Head of caudate nucleus (tissue), 42 donors: ENCODE measurements around the gene C3orf33.

Source experiments
- DNase-seq, 42 donors: peaks; one replicate each; pipeline versions ENCODE4 v3.0.0 to v3.0.0-alpha.2; 2020 to 2021; ENCODE audit warnings: mixed read lengths in 7 of 42
- intact Hi-C: fragments of 100-400 bp; cut with DNase I; formaldehyde crosslinking; loops from one replicate; pipeline ENCODE4 v1.15.0; 2022

Gene C3orf33

GRCh38 chr3:155792532-155792931 is 13.5 kb downstream of the C3orf33 start:
- intact Hi-C loops: no loop called here
- no peak for DNase-seq

GRCh38 chr3:155791190-155791589 is 14.9 kb downstream of the C3orf33 start:
- intact Hi-C loops: no loop called here
- DNase-seq: no peak

DNA sequence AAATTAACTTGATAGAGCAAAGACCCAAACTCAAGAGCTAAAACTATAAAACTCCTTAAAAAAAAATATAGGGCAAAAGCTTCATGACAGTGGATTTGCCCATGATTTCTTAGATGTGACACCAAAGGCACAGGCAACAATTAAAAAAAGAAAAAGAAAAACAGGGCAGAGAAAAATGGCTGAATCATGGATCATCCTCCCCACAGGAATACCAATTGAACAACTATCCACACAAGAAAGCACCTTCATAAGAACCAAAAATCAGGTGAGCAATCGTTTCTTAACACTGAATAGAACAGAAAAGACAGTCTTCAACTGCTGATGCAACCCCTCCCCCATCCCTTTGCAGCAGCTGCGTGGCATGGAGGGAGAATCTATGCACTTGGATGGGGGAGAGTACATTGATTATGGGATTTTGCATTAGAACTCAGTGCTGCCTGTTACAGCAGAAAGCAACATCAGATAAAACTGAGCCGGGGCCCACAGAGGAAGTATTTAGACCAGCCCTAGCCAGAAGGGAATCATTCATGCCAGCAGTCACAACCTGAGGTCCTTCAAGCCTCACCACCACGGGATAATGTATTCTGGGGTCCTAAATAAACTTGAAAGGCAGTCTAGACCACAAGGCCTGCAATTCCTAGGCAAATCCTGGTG is 15.7 kb downstream of the C3orf33 start:
- intact Hi-C loops: no loop called here
- DNase-seq: no peak

DNA sequence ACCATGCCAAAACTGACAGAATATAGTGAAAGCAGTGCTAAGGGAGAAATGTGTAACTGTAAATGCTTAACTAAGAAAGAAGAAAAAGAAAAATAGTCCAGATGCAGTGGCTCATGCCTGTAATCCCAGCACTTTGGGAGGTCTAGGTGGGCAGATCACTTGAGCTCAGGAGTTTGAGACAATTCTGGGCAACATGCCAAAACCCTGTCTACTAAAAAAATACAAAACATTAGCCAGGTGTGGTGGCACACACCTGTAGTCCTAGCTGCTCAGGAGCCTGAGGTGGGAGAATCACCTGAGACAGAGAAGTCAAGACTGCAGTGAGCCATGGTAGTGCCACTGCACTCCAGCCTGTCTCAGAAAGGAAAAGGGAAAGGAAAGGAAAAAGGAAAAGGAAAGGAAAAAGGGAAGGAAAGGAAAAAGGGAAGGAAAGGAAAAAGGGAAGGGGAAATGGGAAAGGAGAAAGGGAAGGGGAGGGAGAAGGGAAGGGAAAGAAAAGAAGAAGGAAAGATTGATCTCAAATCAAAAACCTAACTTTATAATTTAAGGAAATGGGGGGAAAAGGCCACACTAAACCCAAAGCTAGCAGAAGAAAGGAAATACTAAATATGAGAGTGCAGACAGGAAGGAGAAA is 20.3 kb downstream of the C3orf33 start:
- intact Hi-C loops: no loop called here
- DNase-seq: no peak

- no peak for DNase-seq
- intact Hi-C loops: no loop called here
Observed at GRCh38 chr3:155782390-155782953, 23.6 kb downstream of the C3orf33 start.

GRCh38 chr3:155780291-155780690 is 25.8 kb downstream of the C3orf33 start:
- intact Hi-C loops: no loop called here

GRCh38 chr3:155778462-155778861 is 27.6 kb downstream of the C3orf33 start:
- no peak for DNase-seq
- intact Hi-C loops: no loop called here

More at GRCh38 chr3:155780291-155780690, 25.8 kb downstream of the C3orf33 start:
- no peak for DNase-seq

DNA sequence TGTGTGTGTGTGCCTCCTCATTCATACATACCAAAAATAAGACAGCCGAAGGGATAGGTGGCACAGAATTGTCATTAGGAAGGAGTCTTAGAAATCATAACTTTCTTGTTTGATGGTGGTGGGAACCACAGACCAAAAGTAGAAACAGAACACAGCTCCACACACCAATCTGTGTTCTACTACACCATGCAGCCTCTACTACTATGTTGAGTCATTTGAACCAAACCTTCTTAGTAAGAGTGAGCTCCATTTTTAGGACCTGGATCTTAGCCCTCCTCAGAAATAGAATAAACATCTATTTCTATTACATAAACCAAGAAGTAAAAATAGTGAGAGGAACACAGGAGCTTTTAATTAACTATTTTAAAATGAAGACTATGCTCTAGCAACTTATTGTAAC is 33.3 kb downstream of the C3orf33 start:
- intact Hi-C loops: no loop called here
- no peak for DNase-seq

DNA sequence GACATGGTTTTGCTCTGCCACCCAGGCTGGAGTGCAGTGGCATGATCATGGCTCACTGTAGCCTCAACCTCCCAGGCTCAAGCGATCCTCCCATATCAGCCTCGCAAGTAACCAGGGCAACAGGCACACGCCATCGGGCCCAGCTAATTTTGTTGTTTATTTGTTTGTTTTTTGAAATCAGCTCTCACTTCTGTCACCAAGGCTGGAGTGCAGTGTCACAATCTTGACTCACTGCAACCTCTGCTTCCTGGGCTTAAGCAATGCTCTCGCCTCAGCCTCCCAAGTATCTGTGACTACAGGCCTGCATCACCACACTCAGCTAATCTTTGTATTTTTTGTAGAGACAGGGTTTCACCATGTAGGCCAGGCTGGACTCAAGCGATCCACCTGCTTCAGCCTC is 35.0 kb downstream of the C3orf33 start:
- DNase-seq: no peak
- intact Hi-C loops: no loop called here

GRCh38 chr3:155766206-155766605 is 39.9 kb downstream of the C3orf33 start:
- intact Hi-C loops: no loop called here
- DNase-seq: no peak

GRCh38 chr3:155763870-155764463 is 42.1 kb downstream of the C3orf33 start:
- intact Hi-C loops: no loop called here
- no peak for DNase-seq

DNA sequence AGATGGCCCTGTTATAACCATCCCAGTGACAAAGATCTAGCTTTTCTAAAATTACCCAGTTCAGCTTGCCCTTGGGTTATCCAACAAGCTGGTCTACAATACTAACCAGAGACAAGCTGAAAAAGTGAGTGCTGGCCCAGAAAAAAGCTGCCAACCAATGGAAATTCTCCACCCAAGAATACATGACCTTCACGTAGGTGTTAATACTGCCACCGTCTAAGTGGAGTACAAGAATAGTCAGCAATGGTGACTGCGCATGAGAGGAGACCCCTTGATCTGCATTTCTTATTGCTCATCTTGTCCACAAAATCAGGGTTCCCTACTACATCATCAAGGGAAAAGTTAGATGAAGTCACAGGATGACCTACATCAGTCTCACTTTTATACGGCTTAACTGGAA is 45.4 kb downstream of the C3orf33 start:
- intact Hi-C loops: no loop called here

DNA sequence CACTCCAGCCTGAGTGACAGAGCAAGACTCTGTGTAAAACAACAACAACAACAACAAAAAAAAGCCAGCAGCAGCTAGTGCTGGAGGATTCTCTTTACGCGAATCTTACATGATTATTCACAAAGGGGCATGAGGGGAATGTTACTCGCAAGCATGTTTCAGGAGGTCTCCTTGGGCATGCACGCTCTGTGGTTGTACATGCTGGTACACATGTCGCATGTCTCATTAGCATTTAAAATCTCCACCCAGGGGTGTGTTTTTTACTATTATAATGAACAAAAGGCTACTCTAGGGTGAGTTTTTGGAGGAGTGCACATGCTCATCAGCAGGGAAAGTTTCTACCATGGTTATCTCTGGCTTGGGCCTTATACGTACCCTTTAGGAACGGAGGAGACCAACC is 48.5 kb downstream of the C3orf33 start:
- intact Hi-C loops: no loop called here
- no peak for DNase-seq

More for the DNA sequence above, 45.4 kb downstream of the C3orf33 start:
- no peak for DNase-seq

DNA sequence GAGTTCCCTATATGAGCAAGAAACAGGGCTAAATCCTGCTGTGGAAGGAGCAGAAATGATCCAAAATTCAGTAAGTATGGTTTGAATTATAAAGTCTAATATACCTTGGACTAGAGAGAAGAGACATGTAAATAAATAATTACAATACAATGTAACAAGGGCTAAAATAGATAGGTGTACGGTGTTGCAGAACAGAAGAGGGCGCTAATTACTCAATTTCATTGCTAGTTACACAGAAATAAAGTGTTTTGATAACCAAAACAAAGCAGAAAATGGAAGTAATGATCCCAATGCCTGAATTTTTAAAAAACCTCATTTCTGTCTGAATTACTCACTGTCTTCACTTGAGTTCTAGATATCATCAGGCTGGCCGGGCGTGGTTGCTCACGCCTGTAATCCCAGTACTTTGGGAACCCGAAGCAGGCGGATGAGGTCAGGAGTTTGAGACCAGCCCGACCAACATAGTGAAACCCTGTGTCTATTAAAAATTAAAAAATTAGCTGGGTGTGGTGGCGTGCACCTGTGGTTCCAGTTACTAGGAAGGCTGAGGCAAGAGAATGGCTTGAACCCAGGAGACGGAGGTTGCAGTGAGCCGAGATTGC is 52.9 kb downstream of the C3orf33 start:
- no peak for DNase-seq
- intact Hi-C loops: no loop called here

DNA sequence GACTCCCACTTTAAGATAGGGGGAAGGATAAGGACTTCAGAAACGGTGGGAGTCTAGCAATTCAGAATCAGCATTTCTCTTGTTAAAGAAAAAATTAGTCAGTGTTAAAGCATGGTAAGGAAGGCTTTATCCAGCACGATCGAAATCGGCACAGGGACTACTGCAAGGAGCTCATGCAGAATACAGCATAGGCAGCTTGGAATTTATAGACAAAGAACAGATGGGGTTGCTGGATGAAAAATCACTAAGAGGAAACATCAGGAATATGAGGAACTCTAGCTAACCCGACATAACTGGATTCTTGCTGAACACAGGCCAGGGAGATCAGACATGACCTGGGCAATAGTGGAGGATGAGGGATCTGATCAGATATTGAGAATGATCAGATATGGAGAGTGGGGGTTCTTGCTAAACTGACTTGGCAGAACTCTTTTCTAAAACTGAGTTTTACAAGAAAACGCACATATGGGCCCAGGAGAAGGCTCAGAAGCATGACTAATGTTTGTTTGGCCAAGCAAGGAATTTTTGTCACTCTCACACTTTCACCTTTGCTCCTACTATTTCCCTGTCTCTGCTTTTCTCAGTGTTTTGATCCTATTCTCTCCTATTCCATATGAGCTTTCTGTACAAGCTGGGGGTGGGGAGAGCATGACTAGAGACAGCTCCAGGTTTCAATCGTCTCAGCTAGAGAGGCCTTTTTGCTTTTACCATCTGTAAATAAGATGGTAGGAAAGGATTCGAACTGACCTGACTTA is 57.3 kb downstream of the C3orf33 start:
- intact Hi-C loops: no loop called here
- no peak for DNase-seq

DNA sequence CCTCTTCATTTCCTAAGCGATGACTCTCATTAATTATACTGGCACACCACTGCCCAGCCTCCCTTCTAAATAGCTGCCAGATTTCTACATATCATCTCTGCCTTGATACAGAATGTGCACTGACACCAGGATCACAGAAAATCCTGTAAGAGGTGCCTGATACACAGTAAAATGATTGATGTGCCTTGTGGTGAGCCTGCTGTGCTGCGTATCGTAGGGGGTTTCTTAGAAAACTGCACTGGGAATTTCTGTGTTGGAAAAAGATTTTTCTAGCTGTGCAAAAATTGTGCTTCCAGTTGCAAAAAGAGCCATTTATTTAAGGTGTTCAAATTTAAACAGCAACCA is 58.2 kb downstream of the C3orf33 start:
- DNase-seq: no peak
- intact Hi-C loops: no loop called here

DNA sequence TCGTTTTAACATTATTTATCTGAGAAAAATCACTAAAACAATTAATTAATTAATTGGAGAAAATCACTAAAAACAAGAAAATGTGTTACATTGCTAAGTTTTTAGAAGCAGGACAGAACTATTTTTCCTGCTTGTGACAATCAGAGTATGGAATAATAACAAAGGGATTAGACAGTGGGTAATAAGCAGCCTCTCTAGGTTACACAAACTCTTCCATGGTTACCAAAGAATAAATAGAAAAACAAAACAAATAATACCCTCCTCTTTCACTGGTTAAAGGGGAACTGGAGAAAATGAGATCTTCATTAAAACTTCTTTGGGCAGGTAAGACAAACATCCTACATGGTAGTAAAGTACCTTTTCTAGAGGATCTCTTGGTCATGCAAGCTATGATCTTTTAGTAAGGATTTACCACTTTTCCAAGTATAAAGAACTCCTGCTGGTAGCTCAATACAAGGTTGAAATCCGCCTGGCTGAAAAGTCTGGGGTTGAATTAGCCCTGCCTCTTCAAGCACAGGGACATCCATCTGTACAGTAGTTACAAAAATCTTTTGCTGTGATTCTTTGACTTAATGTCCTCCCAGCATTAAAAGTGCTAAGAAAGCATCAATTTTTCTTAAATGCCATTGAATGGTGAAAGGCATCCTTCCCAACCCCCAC is 58.7 kb downstream of the C3orf33 start:
- intact Hi-C loops: no loop called here
- no peak for DNase-seq

GRCh38 chr3:155746703-155747102 is 59.4 kb downstream of the C3orf33 start:
- intact Hi-C loops: no loop called here
- DNase-seq: no peak
